ENCODE results near the gene TCF7L2.
A peak's percentile ranks its signal among the peaks of the same experiment; 100 is the strongest.

TCF7L2 gene

GRCh38 chr10:113028456-113029440 is 78.7 kb downstream of the TCF7L2 start:
- intact Hi-C loops (cut with DNase I): no loop called here
- peak in 3 of 42 donors; percentile 29 to 34 (median 32) for DNase-seq

GRCh38 chr10:113030453-113030852 is 80.4 kb downstream of the TCF7L2 start:
- intact Hi-C loops (cut with DNase I): no loop called here
- no peak for DNase-seq

GRCh38 chr10:113031147-113031546 is 81.1 kb downstream of the TCF7L2 start:
- intact Hi-C loops (cut with DNase I): no loop called here
- DNase-seq: no peak

GRCh38 chr10:113033991-113034390 is 83.9 kb downstream of the TCF7L2 start:
- no peak for DNase-seq
- intact Hi-C loops (cut with DNase I): no loop called here

GRCh38 chr10:113035732-113036312 is 85.8 kb downstream of the TCF7L2 start:
- intact Hi-C loops (cut with DNase I): no loop called here
- no peak for DNase-seq

GRCh38 chr10:113036619-113037018 is 86.6 kb downstream of the TCF7L2 start:
- intact Hi-C loops (cut with DNase I): no loop called here
- no peak for DNase-seq

GRCh38 chr10:113037218-113037617 is 87.2 kb downstream of the TCF7L2 start:
- DNase-seq: no peak
- intact Hi-C loops (cut with DNase I): no loop called here

- no peak for DNase-seq
- intact Hi-C loops (cut with DNase I): no loop called here
Observed at GRCh38 chr10:113038183-113038582, 88.1 kb downstream of the TCF7L2 start.

- intact Hi-C loops (cut with DNase I): no loop called here
- DNase-seq: no peak
Observed at GRCh38 chr10:113038985-113039384, 88.9 kb downstream of the TCF7L2 start.

- DNase-seq: no peak
- intact Hi-C loops (cut with DNase I): no loop called here
Observed at GRCh38 chr10:113041324-113041723, 91.3 kb downstream of the TCF7L2 start.

- intact Hi-C loops (cut with DNase I): no loop called here
- DNase-seq: no peak
Observed at GRCh38 chr10:113041841-113042750, 92.0 kb downstream of the TCF7L2 start.

GRCh38 chr10:113042868-113043267 is 92.8 kb downstream of the TCF7L2 start:
- DNase-seq: no peak
- intact Hi-C loops (cut with DNase I): no loop called here

- intact Hi-C loops (cut with DNase I): no loop called here
- DNase-seq: no peak
Observed at GRCh38 chr10:113044016-113044755, 94.1 kb downstream of the TCF7L2 start.

GRCh38 chr10:113045147-113046055 is 95.4 kb downstream of the TCF7L2 start:
- DNase-seq: no peak

GRCh38 chr10:113047151-113047550 is 97.1 kb downstream of the TCF7L2 start:
- intact Hi-C loops (cut with DNase I): no loop called here
- DNase-seq: no peak

More at GRCh38 chr10:113045147-113046055, 95.4 kb downstream of the TCF7L2 start:
- intact Hi-C loops (cut with DNase I): no loop called here

GRCh38 chr10:113047605-113047962 is 97.5 kb downstream of the TCF7L2 start:
- intact Hi-C loops (cut with DNase I): no loop called here

GRCh38 chr10:113047963-113048781 is 98.1 kb downstream of the TCF7L2 start:
- intact Hi-C loops (cut with DNase I): no loop called here

More at GRCh38 chr10:113047605-113047962, 97.5 kb downstream of the TCF7L2 start:
- peak in 14 of 42 donors; percentile 15 to 66 (median 34) for DNase-seq

More at GRCh38 chr10:113047963-113048781, 98.1 kb downstream of the TCF7L2 start:
- no peak for DNase-seq

Data from head of caudate nucleus (tissue), 42 donors.